GM12873 (cell line): ENCODE results near the gene NFATC1.

Experiments used
- CTCF ChIP-seq: IDR thresholded peaks from 2 replicates; pipeline ENCODE4 v1.5.1; 2012; ENCODE audit warnings: low read depth, mild to moderate bottlenecking, moderate library complexity, low read length, control low read depth; ENCODE audit not compliant: insufficient read depth; ENCODE audit errors: missing control alignments

NFATC1 gene

GRCh38 chr18:79438089-79438897 is 42.6 kb downstream of the NFATC1 start:
- TF ChIP-seq CTCF = no peak

GRCh38 chr18:79438898-79439627 is 43.3 kb downstream of the NFATC1 start:
- no peak for TF ChIP-seq CTCF

- TF ChIP-seq CTCF = no peak
Measured at GRCh38 chr18:79439628-79440023, 43.9 kb downstream of the NFATC1 start.

- no peak for TF ChIP-seq CTCF
Measured at GRCh38 chr18:79440316-79441110, 44.8 kb downstream of the NFATC1 start.

- TF ChIP-seq CTCF = no peak
Measured at GRCh38 chr18:79441420-79441819, 45.7 kb downstream of the NFATC1 start.

- TF ChIP-seq CTCF = no peak
Measured at GRCh38 chr18:79442508-79443221, 46.9 kb downstream of the NFATC1 start.
